MM.1S (cell line): ENCODE data around the gene LEF1.
A peak's percentile ranks its signal among the peaks of the same experiment; 100 is the strongest.

Experiments used
- DNase-seq: peaks from one replicate; pipeline ENCODE4 v3.0.0-alpha.2; 2015
- H2AFZ ChIP-seq: fragments of 300-600 bp; sonication (generic); 2 replicates; pipeline ENCODE4 v1.6.0; 2016; ENCODE audit warnings: antibody characterized with exemption, low read length
- H3F3A ChIP-seq: fragments of 300-600 bp; sonication (generic); 2 replicates; pipeline ENCODE4 v1.6.1; 2016; ENCODE audit warnings: mild to moderate bottlenecking, antibody characterized with exemption, low read length, moderate library complexity, mixed read lengths; ENCODE audit not compliant: insufficient read depth
- H3K27ac ChIP-seq: fragments of 300-600 bp; sonication (generic); 2 replicates; pipeline ENCODE4 v1.5.1; 2016; ENCODE audit warnings: mild to moderate bottlenecking, low read length
- H3K27me3 ChIP-seq: fragments of 300-600 bp; sonication (generic); replicated peaks from 2 replicates; pipeline ENCODE4 v1.6.0; 2016; ENCODE audit warnings: low read length; ENCODE audit not compliant: insufficient read depth
- H3K36me3 ChIP-seq: fragments of 300-600 bp; sonication (generic); replicated peaks from 2 replicates; pipeline ENCODE4 v1.6.1; 2016; ENCODE audit warnings: mild to moderate bottlenecking, low read length, mixed read lengths; ENCODE audit not compliant: insufficient read depth
- H3K4me1 ChIP-seq: fragments of 300-600 bp; sonication (generic); 2 replicates; pipeline ENCODE4 v1.6.1; 2016; ENCODE audit warnings: low read length, mixed read lengths
- H3K4me2 ChIP-seq: fragments of 300-600 bp; sonication (generic); 2 replicates; pipeline ENCODE4 v1.6.0; 2016; ENCODE audit warnings: low read depth, low read length
- H3K4me3 ChIP-seq: fragments of 300-600 bp; sonication (generic); 2 replicates; pipeline ENCODE4 v1.5.1; 2016; ENCODE audit warnings: low read length, mixed read lengths
- H3K79me2 ChIP-seq: fragments of 300-600 bp; sonication (generic); 2 replicates; pipeline ENCODE4 v1.6.1; 2016; ENCODE audit warnings: mixed run types, low read length, mixed read lengths
- H3K9ac ChIP-seq: fragments of 300-600 bp; sonication (generic); 2 replicates; pipeline ENCODE4 v1.6.1; 2016; ENCODE audit warnings: low read length, mixed read lengths
- H3K9me2 ChIP-seq: fragments of 300-600 bp; sonication (generic); replicated peaks from 2 replicates; pipeline ENCODE4 v1.6.1; 2016; ENCODE audit warnings: mild to moderate bottlenecking, low read length, mixed read lengths; ENCODE audit not compliant: insufficient read depth
- H3K9me3 ChIP-seq: fragments of 300-600 bp; sonication (generic); replicated peaks from 2 replicates; pipeline ENCODE4 v1.6.1; 2016; ENCODE audit warnings: mild to moderate bottlenecking, low read length, mixed read lengths; ENCODE audit not compliant: insufficient read depth
- H4K20me1 ChIP-seq: fragments of 300-600 bp; sonication (generic); 2 replicates; pipeline ENCODE4 v1.6.1; 2016; ENCODE audit warnings: mild to moderate bottlenecking, low read length, moderate library complexity, mixed read lengths; ENCODE audit not compliant: insufficient read depth
- CTCF ChIP-seq: fragments of 300-600 bp; sonication (generic); IDR thresholded peaks from 2 replicates; pipeline ENCODE4 v1.5.1; 2016; ENCODE audit warnings: antibody characterized with exemption, low read length, mixed read lengths
- EZH2 ChIP-seq: fragments of 300-600 bp; sonication (generic); optimal IDR thresholded peaks from 2 replicates; pipeline ENCODE3; 2017; ENCODE audit warnings: low read depth, mild to moderate bottlenecking, antibody characterized with exemption, low read length, mixed read lengths
- EZH2phosphoT487 ChIP-seq: fragments of 300-600 bp; sonication (generic); IDR thresholded peaks from 2 replicates; pipeline ENCODE4 v1.6.1; 2018; ENCODE audit warnings: antibody characterized with exemption, low read length

The LEF1 gene

GRCh38 chr4:108213723-108214122 is 45.0 kb upstream of the LEF1 start:
- DNase-seq: no peak
- no peak for TF ChIP-seq CTCF
- no peak for TF ChIP-seq EZH2
- TF ChIP-seq EZH2phosphoT487: no peak

GRCh38 chr4:108213308-108213707 is 44.6 kb upstream of the LEF1 start:
- Histone ChIP-seq H3K36me3 (no peaks in the 10 kb centered on the region), H4K20me1 (no peaks in the 10 kb centered on the region), H3K9me2 (no peaks in the 10 kb centered on the region), H3K27ac (no peak overlapping the region), H3K4me2 (no peak overlapping the region), H3K9me3 (no peaks in the 10 kb centered on the region), H3K4me1 (peaks cover 16% of the 10 kb centered on the region), H3K27me3 (no peaks in the 10 kb centered on the region), H3K9ac (no peak overlapping the region), H2AFZ (no peak overlapping the region), H3F3A (no peaks in the 10 kb centered on the region), H3K4me3 (no peak overlapping the region), H3K79me2 (no peaks in the 10 kb centered on the region)
- TF ChIP-seq CTCF (no peak), EZH2phosphoT487 (no peak), EZH2 (no peak)
- DNase-seq: no peak

More at GRCh38 chr4:108213723-108214122, 45.0 kb upstream of the LEF1 start:
- Histone ChIP-seq H3K4me2 (no peak overlapping the region), H3K4me1 (peaks cover 16% of the 10 kb centered on the region), H3K9me3 (no peaks in the 10 kb centered on the region), H3K36me3 (no peaks in the 10 kb centered on the region), H4K20me1 (no peaks in the 10 kb centered on the region), H3K27ac (peak overlapping the region; percentile 5; the same call in 1 of the 2 replicates), H3F3A (no peaks in the 10 kb centered on the region), H3K4me3 (no peak overlapping the region), H2AFZ (no peak overlapping the region), H3K9me2 (no peaks in the 10 kb centered on the region), H3K27me3 (no peaks in the 10 kb centered on the region), H3K79me2 (no peaks in the 10 kb centered on the region), H3K9ac (no peak overlapping the region)

- Histone ChIP-seq H3K27me3 (no peaks in the 10 kb centered on the region), H3K9me3 (no peaks in the 10 kb centered on the region), H4K20me1 (no peaks in the 10 kb centered on the region), H3F3A (no peaks in the 10 kb centered on the region), H3K4me1 (peaks cover 16% of the 10 kb centered on the region), H3K4me3 (no peak overlapping the region), H3K27ac (no peak overlapping the region), H3K4me2 (no peak overlapping the region), H3K36me3 (no peaks in the 10 kb centered on the region), H3K79me2 (no peaks in the 10 kb centered on the region), H2AFZ (no peak overlapping the region), H3K9ac (no peak overlapping the region), H3K9me2 (no peaks in the 10 kb centered on the region)
- no peak for TF ChIP-seq EZH2
- TF ChIP-seq EZH2phosphoT487: no peak
- no peak for TF ChIP-seq CTCF
- no peak for DNase-seq
Observed at GRCh38 chr4:108210989-108211835, 42.5 kb upstream of the LEF1 start.
